SH-SY5Y (cell line): ENCODE measurements around the gene CTBP2.

Experiments used
- GATA2 ChIP-seq: IDR thresholded peaks from 2 replicates; pipeline ENCODE4 v1.6.1; 2011; ENCODE audit warnings: mild to moderate bottlenecking, low read depth, low read length
- GATA3 ChIP-seq: IDR thresholded peaks from 2 replicates; pipeline ENCODE4 v1.6.1; 2011; ENCODE audit warnings: low read depth, mild to moderate bottlenecking, low read length, moderate library complexity

CTBP2 gene

DNA sequence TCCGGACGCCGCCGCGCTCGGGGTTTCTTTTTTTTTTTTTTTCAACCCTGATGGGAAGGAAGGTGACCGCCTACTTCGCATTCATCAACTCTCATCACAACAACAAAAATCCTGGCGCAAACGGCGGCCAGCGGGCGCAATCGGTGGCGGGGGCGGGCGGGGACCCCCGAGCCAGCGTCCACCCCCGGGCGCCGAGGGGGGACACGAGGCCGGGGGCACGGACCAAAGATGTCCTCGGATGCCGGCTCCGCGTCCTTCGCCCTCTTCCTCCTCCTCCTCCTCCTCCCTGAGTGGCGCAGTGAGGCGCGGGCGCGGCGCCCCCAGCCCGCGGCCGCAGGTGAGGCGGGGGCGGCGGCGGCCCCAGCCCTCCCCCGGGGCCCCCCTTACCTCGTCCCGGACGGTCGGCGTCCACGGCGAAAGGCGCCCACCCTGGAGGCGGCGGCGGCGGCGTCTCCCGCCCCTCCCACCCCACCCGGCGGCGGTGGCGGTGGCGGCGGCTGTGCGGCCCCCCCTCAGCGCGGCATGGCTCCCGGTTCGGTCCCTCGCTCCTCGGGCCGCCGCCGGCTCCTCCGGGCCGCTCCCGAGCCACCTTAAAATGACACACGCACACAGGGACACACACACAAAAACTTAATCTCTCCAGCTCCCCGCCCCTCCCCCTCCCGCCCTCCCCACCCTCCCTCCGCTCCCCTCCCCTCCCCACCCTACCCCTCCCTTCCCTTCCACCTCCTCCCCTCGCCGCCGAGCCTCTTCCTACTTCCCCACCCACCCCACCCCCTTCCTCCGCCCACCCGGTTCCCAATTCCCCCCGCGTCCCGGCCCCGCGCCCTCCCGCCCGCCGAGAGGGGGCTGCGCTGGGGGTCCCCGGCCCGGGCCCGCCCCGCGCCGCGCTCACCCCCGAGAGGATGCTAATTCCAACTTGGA, at the start of gene CTBP2:
TSS of gene CTBP2 (minus strand) at position 632 of the 924 bp plus-strand sequence.
- TF ChIP-seq GATA2 (no peak), GATA3 (no peak)

DNA sequence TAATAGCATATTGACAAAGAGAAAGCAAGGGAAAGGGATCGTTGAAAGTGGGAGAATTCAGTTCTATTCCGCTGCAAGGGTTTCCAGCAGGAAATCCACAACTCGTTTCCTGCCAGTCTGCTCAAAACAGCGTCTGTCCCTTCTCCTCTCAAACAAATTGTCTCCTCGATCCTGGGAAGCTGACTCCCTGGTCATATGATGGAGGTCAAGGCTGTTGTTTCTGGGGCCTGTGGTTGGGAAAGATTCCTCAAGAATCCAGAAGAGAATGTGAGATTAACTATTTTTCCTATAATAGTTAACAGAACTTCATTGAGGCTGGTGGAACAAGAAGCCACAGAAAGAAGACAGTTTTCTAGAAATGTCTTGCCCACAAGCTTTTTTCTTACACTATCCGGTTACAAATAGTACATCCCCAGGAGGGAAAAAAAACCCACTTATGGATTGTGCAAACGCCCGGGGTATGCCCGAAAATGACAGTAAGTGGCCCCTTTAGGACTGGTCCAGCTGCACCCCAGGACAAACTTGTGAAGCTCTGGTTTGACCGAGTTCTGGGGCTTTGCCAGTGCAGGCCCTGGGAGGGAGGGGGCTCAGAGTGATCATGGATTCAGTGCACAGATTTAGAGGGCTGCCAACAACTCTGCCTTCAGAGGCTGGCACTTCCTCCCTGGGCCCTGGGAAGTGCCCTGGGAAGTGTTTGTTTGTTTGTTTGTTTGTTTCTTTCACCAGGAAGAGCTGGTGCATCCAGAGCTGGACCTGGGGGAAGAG, 49.4 kb upstream of the CTBP2 start:
- TF ChIP-seq GATA3 (no peak), GATA2 (no peak)

DNA sequence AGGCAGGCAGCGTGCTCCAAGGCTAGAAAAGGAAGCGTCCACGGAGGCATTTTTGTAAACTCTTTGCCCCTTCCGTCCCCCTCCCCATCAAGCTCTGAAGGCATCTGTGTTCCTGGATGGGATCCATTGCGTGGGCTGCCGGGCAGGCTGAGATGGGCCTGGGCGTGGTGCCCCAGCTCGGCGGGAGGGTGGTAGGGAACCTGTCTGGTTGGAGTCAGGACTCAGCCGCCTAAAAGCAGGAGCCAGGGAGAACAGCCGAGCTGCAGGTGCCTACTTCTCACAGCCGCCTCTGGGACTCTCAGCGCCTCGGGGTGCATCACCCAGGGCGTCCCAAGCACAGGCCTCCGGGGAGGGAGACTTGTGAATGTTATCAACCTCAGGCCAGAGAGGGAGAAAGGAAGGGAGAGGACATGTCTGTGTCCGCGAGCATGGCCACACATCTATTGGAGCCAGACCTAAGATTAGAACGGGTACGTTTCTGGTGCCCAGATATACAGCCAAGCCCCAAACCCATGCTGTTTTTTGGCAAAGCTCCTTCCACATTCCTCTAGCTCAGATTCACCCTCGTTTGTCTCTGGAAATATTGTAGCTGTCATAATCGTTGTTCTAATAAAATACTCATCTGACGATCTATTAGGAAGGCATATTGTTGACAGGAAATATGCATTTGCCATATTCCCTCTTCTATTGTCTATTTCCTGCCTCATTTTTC, 48.6 kb upstream of the CTBP2 start:
- TF ChIP-seq GATA3: no peak
- TF ChIP-seq GATA2: no peak

DNA sequence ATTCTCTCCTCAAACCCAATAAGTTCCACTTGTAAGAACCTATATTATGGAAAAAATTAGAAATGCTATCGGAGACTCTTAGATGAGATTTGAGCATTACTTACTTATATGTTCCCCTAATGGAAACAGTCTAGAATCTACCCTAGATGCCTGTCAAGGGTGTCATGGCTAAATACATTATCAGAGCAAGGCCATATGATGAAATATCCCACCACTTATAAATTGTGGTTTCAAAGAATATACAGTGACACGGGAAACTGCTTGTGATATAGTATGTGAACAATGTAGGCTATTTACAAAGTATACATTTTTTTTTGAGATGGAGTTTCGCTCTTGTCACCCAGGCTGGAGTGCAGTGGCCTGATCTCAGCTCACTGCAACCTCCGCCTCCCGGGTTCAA, 46.3 kb upstream of the CTBP2 start:
- TF ChIP-seq GATA2 (no peak), GATA3 (no peak)

DNA sequence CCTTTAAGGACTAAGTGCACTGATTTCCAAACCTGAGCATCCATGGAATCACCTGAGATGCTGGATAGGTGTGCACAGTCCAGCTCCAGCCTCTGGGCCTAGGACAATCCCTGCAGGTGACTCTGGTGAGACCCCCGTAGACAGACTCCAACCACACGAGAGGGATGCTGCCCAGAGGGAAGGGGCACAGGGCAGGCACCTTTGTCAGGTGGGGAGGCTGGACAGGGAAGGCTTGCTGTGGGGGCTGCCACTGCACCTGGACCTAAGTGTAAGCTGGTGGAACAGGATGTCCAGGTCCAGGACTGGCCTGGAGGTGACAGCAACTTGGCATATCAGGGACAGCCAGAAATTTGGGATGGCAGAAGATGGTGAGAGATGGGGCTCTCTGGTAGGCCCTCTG, 45.1 kb upstream of the CTBP2 start:
- TF ChIP-seq GATA2: no peak

DNA sequence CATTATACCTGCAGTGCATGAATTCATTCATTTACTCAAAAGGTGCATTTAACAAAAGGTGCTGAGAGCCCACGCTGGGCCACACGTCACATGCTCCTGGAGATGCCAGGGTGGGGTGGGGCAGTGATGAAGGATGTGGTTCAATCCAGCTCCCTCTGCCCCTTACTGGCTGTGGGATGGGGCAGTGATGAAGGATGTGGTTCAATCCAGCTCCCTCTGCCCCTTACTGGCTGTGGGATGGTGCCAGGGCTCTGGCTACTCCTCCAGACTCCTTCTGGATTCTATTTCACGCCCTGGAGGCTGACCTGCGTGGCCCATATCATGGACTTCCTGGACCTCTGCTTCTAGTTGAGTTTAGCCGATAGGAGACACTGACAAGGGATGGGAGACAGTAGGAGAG, 44.0 kb upstream of the CTBP2 start:
- no peak for TF ChIP-seq GATA2

DNA sequence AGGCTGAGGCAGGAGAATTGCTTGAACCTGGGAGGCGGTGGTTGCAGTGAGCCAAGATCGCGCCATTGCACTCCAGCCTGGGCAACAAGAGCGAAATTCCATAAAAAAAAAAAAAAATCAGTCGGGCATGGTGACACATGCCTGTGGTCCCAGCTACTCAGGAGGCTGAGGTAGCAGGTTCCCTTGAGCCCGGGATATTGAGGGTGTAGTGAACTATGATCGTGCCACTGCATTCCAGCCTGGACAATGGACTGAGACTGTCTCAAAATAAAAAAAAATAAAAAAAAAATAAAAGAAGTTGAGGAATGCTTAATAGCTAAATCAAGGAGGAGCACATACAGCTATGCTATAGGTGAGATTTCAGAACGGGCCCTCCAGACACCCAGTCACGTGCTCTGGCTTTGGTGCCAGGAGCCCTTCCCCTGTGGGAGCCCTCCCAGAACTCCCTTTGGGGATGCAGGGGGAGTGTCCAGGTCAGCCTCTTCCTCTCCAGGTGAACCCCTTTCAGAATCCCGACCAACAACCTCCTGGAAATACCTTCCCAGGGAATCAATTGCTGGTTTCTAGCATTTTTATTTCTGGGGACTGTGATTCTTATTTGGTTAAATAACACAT, 42.9 kb upstream of the CTBP2 start:
- no peak for TF ChIP-seq GATA2
- TF ChIP-seq GATA3: no peak

DNA sequence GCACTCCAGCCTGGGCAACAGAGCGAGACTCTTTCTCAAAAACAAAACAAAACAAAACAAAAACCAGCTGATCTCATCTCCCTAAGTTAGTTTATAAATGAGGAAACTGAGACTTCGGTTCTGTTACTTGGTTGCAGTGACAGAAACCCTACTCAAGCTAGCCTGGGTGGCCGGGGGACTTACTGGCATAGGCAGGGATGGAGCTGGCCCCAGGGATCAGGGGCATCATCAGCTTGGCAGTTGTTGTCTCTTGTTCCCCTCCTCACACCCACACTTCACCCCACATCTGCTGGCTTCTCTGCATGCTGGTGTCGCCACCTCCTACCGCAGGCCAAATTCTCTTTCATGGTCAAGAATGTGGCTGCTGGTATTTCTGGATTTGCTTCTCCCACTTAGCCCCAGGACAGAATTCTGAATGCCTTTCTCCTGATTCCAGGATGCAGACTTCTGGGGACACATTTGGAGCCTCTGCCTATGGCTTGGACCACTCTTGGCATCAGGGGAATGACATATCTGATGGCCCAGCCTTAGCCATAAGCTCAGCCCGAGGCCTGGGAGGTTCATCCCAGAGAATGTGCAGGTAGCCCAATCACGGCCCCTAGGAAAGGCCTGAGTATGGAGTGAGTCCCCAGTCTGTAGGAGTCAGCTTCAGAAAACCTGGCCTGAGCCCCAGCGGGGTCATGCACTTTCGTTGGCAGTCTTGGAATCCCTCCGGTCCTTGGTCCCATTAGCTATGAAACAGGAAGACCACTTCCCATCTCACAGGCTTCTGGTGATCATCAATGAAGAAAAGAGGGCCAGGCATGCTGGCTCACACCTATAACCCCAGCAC, 41.6 kb upstream of the CTBP2 start:
- no peak for TF ChIP-seq GATA3
- no peak for TF ChIP-seq GATA2

DNA sequence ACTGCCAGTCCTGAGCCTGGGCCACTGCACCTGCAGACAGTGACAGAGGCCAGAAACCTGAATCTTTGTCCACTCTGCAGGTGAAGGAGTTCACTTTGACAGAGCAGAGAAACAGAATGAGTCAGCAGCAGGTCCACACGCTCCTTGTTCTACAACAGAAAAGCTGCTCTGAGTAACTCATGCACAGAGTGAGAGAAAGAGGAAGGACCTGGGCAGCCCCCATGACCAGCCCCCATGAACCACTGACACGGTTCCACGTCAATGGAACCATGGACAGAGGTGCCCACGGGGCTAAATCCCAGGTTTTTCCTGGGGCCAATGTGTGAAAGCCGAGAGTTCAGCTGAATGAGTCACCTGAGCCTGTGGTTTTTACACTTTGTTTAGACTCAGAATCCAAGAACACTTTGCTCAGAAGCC, 40.8 kb upstream of the CTBP2 start:
- no peak for TF ChIP-seq GATA2
- TF ChIP-seq GATA3: no peak

DNA sequence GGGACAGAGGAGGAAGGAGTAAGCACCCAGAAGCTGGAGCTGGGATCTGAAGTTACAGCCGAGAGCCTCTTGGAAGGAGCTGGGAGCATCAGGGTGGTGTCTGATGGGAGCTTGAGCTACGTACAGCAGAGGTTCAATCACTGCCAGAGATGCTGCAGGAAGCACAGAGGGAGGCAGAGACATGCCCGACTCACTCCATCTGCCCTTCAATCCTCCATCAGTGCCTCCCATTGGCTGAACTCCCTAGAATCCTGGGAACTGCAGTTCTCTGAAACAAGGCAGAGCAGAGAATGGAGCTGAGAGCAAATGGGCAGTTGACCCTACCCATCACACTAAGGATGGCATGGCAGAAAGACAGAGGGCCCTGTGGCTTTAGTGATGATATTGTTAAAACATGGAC, 40.0 kb upstream of the CTBP2 start:
- TF ChIP-seq GATA3: no peak
- TF ChIP-seq GATA2: no peak

DNA sequence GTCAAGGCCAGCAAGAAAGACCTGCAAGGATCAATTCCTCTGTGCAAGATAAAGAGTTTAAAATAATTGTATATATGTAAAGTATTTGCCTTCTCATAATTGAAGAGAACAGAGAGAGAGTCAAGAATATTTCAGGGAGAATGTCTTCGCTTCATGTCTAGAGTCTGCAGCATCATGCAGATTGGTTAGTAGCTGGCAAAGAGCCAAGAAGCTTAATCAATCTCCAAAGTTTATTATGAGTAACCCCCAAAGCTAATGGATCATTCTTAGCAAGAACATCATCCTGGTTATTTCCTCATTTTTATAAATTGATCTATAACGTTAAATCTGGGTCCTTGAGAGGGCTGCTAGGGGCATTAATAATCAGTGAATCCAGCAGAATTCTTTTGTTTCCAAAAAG, 38.9 kb upstream of the CTBP2 start:
- TF ChIP-seq GATA3 (no peak), GATA2 (no peak)

DNA sequence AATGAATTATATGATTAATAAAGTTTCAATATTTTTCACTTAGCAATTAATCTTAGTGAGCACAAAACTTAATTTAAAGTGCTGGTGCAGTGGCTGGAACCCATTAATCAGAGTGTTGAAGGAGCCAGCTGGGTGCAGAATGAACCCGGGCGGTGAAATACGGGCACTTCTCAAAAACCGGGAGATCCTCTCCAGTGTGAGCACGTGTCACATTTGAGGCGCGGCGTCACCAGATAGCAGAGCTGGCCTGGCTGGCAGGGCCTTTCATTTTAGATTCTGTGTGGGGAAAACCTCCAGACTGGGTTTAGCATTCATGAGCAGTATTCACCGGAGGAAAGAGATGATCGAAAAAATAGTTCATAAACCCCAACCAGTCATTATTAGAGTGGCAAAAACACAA, 34.5 kb upstream of the CTBP2 start:
- TF ChIP-seq GATA2 (no peak), GATA3 (no peak)

DNA sequence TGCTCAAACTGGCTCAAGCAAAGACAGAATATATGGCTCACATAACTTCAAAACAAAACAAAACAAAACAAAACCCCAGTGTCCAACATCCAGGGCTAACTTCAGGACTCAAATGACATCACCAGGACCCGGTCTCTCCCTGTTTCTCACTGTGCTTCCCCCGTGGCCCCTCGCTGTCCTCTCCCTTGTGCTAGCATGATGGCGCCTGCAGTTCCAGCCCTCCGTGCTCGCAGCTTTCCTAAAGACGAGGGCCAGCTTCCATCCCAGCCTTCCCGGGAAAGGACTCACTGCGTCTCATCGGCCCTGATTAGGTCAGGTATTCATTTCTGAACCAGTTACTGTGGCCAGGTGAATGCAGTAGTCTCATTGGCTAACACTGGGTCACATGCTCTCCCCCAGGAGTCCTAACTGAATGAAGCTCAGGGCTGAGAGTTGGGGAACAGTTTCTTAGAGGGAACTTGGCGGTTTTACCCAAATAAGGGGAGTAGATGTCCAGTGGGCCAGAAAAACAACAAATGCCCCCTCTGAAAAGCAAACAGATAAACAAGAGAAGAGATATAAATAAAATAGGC, 33.0 kb upstream of the CTBP2 start:
- TF ChIP-seq GATA3 (no peak), GATA2 (no peak)

DNA sequence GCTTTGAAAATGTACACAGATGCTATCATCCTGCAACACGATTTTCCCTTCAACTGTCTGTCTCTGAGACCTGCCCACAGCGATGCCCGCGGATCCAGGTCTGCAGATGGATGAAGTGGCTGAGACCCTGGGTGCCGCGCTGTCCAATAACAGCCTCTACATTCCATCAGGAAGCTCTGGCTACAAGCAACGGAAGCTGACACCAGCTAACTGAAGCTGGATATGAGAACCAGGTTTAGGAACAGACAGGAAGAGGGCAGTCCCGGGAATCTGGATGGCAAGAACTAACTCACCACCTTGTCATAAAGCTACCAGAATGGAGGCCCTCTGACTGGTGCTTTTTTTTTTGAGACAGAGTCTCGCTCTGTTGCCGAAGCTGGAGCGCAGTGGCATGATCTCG, 32.3 kb upstream of the CTBP2 start:
- TF ChIP-seq GATA3 (no peak), GATA2 (no peak)
